Liver (tissue), 9 donors: ENCODE data around the gene ABCC1. TPM values are rescaled to one million over a fixed set of nuclear protein-coding genes. Genes with fewer than 3 reads are reported as not detected.

ENCODE experiments used
- DNase-seq: peaks from one replicate; pipeline ENCODE4 v3.0.0-alpha.2; 2017; ENCODE audit warnings: low spot score
- H3K27ac ChIP-seq, 2 donors: one replicate each; pipeline ENCODE4 v1.7.0; 2013; ENCODE audit warnings: inconsistent platforms in 2 of 2, low read length in 2 of 2, control low read depth in 1 of 2, low read depth in 1 of 2, mild to moderate bottlenecking in 1 of 2
- H3K27me3 ChIP-seq, 4 donors: one replicate each; pipeline versions ENCODE4 v1.6.1 to v1.7.0; 2013; ENCODE audit warnings: low read length in 3 of 4, inconsistent platforms in 1 of 4, mild to moderate bottlenecking in 1 of 4, moderate library complexity in 1 of 4; ENCODE audit not compliant: control insufficient read depth in 4 of 4, insufficient read depth in 4 of 4
- H3K36me3 ChIP-seq, 4 donors: one replicate each; pipeline versions ENCODE4 v1.6.1 to v1.7.0; 2013; ENCODE audit warnings: low read length in 3 of 4, mild to moderate bottlenecking in 3 of 4, low read depth in 1 of 4, moderate library complexity in 1 of 4; ENCODE audit not compliant: control insufficient read depth in 4 of 4, insufficient read depth in 3 of 4
- H3K4me1 ChIP-seq, 4 donors: one replicate each; pipeline versions ENCODE4 v1.6.1 to v1.7.0; 2013; ENCODE audit warnings: low read length in 3 of 4, mild to moderate bottlenecking in 3 of 4, moderate library complexity in 1 of 4; ENCODE audit not compliant: control insufficient read depth in 4 of 4, insufficient read depth in 4 of 4
- H3K4me3 ChIP-seq, 3 donors: one replicate each; pipeline versions ENCODE4 v1.6.1 to v1.7.0; 2013; ENCODE audit warnings: low read length in 3 of 3, control low read depth in 1 of 3, low read depth in 1 of 3, mild to moderate bottlenecking in 1 of 3
- H3K9ac ChIP-seq, 2 donors: one replicate each; pipeline ENCODE4 v1.7.0; 2013; ENCODE audit warnings: low read length in 2 of 2, mild to moderate bottlenecking in 2 of 2, moderate library complexity in 2 of 2, control low read depth in 1 of 2, low read depth in 1 of 2
- H3K9me3 ChIP-seq, 4 donors: one replicate each; pipeline versions ENCODE4 v1.6.1 to v1.7.0; 2013; ENCODE audit warnings: low read length in 3 of 4; ENCODE audit not compliant: control insufficient read depth in 4 of 4
- EGR1 ChIP-seq, 2 donors: IDR thresholded peaks; 2 replicates each; pipeline ENCODE4 v1.6.1; 2016 to 2018; ENCODE audit warnings: antibody characterized with exemption in 2 of 2, low read depth in 2 of 2
- FOXA1 ChIP-seq: IDR thresholded peaks from 2 replicates; pipeline ENCODE4 v1.6.1; 2016; ENCODE audit warnings: antibody characterized with exemption
- GABPA ChIP-seq, 2 donors: IDR thresholded peaks in 1 of 2; conservative IDR thresholded peaks in 1 of 2; 2 replicates each; pipeline ENCODE4 v1.6.1; 2016; ENCODE audit warnings: antibody characterized with exemption in 2 of 2, mild to moderate bottlenecking in 1 of 2, moderate library complexity in 1 of 2
- HNF4A ChIP-seq, 2 donors: conservative IDR thresholded peaks; 2 replicates each; pipeline ENCODE4 v1.6.1; 2016; ENCODE audit warnings: antibody characterized with exemption in 2 of 2, mild to moderate bottlenecking in 2 of 2
- HNF4G ChIP-seq: IDR thresholded peaks from 2 replicates; pipeline ENCODE4 v1.6.1; 2016; ENCODE audit warnings: antibody characterized with exemption
- JUND ChIP-seq, 2 donors: IDR thresholded peaks; 2 replicates each; pipeline ENCODE4 v1.6.1; 2016; ENCODE audit warnings: antibody characterized with exemption in 2 of 2
- MAX ChIP-seq: IDR thresholded peaks from 2 replicates; pipeline ENCODE4 v1.6.1; 2016; ENCODE audit warnings: antibody characterized with exemption
- NR2F2 ChIP-seq: IDR thresholded peaks from 2 replicates; pipeline ENCODE4 v1.6.1; 2016; ENCODE audit warnings: antibody characterized with exemption
- RAD21 ChIP-seq, 2 donors: IDR thresholded peaks; 2 replicates each; pipeline ENCODE4 v1.6.1; 2016; ENCODE audit warnings: antibody characterized with exemption in 2 of 2, mild to moderate bottlenecking in 2 of 2
- RXRA ChIP-seq, 2 donors: IDR thresholded peaks; 2 replicates each; pipeline ENCODE4 v1.6.1; 2017 to 2018; ENCODE audit warnings: antibody characterized with exemption in 2 of 2, mild to moderate bottlenecking in 1 of 2
- SP1 ChIP-seq: IDR thresholded peaks from 2 replicates; pipeline ENCODE4 v1.6.1; 2018; ENCODE audit warnings: antibody characterized with exemption, mild to moderate bottlenecking
- TAF1 ChIP-seq: conservative IDR thresholded peaks from 2 replicates; pipeline ENCODE4 v1.6.1; 2016; ENCODE audit warnings: antibody characterized with exemption, mild to moderate bottlenecking
- YY1 ChIP-seq: IDR thresholded peaks from 2 replicates; pipeline ENCODE4 v1.6.1; 2016; ENCODE audit warnings: antibody characterized with exemption, mild to moderate bottlenecking
- WGBS: extraction: QIAGEN DNeasy Blood & Tissue Kit; methylation state at CpG from one replicate; pipeline ENCODE4 v1.1.7; 2013; 5-methylcytosine and 5-hydroxymethylcytosine counted together
- polyA plus RNA-seq, 2 donors: library from polyadenylated mRNA; stranded (reverse) in 1 of 2; unstranded in 1 of 2; fragments of 200-250 nt in 1 of 2; fragments of >200 nt in 1 of 2; fragmentation: Nextera tagmentation in 1 of 2; extraction: Ambion mirVana in 1 of 2; gene quantifications; one replicate each; pipeline versions ENCODE4 v1.2.1 to v1.2.3, GENCODE V29; 2013 to 2015
- total RNA-seq, 2 donors: library from RNA; depleted of rRNA; stranded (reverse); fragments of >200 nt; gene quantifications; one replicate each; pipeline ENCODE4 v1.2.3, GENCODE V29; 2014
- TF ChIP-seq, protein P1 (sequence below): IDR thresholded peaks from 2 replicates; pipeline ENCODE4 v1.6.1; 2016; ENCODE audit warnings: antibody characterized with exemption, mild to moderate bottlenecking
- TF ChIP-seq, protein P2 (sequence below): IDR thresholded peaks from 2 replicates; pipeline ENCODE4 v1.6.1; 2016; ENCODE audit warnings: antibody characterized with exemption
- TF ChIP-seq, protein P3 (sequence below): IDR thresholded peaks from 2 replicates; pipeline ENCODE4 v1.6.1; 2016; ENCODE audit warnings: antibody characterized with exemption
- TF ChIP-seq, protein P4 (sequence below): fragments of 150-350 bp; IDR thresholded peaks from 2 replicates; pipeline ENCODE4 v1.5.1; 2017; ENCODE audit warnings: improper control_type of control experiment, low read depth, low read length; ENCODE audit not compliant: missing input control
- donor health status: healthy.
- donor health status: healthy.
- donor health status: healthy.
- donor health status: healthy.
- donor health status: healthy.

The ABCC1 gene
- total and polyA plus RNA-seq, 4 donors, result 0.85 to 7.7 (median 4.2) TPM

DNA sequence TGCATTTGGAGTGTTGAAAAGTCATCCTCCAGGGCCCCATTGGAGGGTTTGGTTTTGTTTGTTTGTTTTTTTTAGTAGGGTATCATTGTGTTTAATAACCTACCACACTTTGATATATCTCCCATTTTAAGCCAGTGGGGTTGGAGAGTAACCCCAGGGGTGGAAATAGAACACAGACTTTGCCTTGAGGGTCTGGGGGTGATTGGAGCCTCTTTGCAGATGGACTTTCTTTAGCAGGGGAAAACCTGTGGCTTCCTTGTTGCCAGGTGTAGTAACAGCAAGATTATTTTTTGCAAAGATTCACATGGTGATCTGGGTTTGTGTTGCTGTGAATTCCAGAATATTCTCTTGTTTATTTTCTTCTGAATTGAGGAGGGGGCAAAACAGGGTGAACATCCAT is 1.5 kb downstream of the ABCC1 start:
- no peak for TF ChIP-seq NR2F2
- TF ChIP-seq HNF4A (conservative IDR thresholded peaks at IDR 0.05), result no peak
- no peak for TF ChIP-seq HNF4G
- TF ChIP-seq EGR1 (IDR thresholded peaks at IDR 0.05; ENCODE audit: low read depth in 2 of 2), result no peak
- TF ChIP-seq, protein P1, sequence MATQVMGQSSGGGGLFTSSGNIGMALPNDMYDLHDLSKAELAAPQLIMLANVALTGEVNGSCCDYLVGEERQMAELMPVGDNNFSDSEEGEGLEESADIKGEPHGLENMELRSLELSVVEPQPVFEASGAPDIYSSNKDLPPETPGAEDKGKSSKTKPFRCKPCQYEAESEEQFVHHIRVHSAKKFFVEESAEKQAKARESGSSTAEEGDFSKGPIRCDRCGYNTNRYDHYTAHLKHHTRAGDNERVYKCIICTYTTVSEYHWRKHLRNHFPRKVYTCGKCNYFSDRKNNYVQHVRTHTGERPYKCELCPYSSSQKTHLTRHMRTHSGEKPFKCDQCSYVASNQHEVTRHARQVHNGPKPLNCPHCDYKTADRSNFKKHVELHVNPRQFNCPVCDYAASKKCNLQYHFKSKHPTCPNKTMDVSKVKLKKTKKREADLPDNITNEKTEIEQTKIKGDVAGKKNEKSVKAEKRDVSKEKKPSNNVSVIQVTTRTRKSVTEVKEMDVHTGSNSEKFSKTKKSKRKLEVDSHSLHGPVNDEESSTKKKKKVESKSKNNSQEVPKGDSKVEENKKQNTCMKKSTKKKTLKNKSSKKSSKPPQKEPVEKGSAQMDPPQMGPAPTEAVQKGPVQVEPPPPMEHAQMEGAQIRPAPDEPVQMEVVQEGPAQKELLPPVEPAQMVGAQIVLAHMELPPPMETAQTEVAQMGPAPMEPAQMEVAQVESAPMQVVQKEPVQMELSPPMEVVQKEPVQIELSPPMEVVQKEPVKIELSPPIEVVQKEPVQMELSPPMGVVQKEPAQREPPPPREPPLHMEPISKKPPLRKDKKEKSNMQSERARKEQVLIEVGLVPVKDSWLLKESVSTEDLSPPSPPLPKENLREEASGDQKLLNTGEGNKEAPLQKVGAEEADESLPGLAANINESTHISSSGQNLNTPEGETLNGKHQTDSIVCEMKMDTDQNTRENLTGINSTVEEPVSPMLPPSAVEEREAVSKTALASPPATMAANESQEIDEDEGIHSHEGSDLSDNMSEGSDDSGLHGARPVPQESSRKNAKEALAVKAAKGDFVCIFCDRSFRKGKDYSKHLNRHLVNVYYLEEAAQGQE, result no peak
- TF ChIP-seq, protein P2, sequence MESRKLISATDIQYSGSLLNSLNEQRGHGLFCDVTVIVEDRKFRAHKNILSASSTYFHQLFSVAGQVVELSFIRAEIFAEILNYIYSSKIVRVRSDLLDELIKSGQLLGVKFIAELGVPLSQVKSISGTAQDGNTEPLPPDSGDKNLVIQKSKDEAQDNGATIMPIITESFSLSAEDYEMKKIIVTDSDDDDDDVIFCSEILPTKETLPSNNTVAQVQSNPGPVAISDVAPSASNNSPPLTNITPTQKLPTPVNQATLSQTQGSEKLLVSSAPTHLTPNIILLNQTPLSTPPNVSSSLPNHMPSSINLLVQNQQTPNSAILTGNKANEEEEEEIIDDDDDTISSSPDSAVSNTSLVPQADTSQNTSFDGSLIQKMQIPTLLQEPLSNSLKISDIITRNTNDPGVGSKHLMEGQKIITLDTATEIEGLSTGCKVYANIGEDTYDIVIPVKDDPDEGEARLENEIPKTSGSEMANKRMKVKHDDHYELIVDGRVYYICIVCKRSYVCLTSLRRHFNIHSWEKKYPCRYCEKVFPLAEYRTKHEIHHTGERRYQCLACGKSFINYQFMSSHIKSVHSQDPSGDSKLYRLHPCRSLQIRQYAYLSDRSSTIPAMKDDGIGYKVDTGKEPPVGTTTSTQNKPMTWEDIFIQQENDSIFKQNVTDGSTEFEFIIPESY, result no peak
- no peak for TF ChIP-seq JUND (IDR thresholded peaks at IDR 0.05)
- no peak for TF ChIP-seq MAX
- TF ChIP-seq, protein P3, sequence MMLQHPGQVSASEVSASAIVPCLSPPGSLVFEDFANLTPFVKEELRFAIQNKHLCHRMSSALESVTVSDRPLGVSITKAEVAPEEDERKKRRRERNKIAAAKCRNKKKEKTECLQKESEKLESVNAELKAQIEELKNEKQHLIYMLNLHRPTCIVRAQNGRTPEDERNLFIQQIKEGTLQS, result no peak
- no peak for TF ChIP-seq RXRA (IDR thresholded peaks at IDR 0.05)
- TF ChIP-seq FOXA1, result no peak
- Histone ChIP-seq H3K9me3 (no peaks in the 10 kb centered on the region), H3K9ac (peak overlapping the region; percentile 5 to 21), H3K4me3 (peak overlapping the region in 1 of 3 donors; percentile 71), H3K27me3 (peaks cover 0 to 7% (median 2%) of the 10 kb centered on the region in 4 donors), H3K36me3 (no peaks in the 10 kb centered on the region), H3K27ac (no peak overlapping the region), H3K4me1 (peaks cover 0 to 4% (median 2%) of the 10 kb centered on the region in 4 donors)
- no peak for DNase-seq

DNA sequence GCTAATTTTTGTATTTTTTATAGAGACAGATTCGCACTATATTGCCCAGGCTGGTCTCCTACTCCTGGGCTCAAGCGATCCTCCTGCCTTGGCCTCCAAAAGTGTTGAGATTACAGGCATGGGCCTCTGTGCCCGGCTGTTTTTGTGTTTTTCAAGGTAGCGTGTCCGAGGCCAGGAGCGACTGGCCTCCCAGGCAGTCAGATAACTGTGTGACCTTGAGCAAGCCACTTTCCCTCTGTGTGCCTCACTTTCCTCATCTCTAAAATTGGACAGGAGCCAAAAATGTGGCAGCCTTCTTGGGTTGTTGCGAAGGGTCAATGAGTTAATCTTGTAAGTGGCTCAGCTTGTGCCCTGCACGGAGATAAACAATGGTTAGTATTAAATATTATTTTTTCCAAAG is 2.4 kb downstream of the ABCC1 start:
- TF ChIP-seq YY1, result no peak
- no peak for TF ChIP-seq RXRA (IDR thresholded peaks at IDR 0.05)
- no peak for TF ChIP-seq RAD21 (IDR thresholded peaks at IDR 0.05)
- TF ChIP-seq, protein P2, result no peak
- TF ChIP-seq MAX, result no peak
- TF ChIP-seq, protein P1, result no peak
- TF ChIP-seq EGR1 (IDR thresholded peaks at IDR 0.05; ENCODE audit: low read depth in 2 of 2), result no peak
- no peak for TF ChIP-seq TAF1
- TF ChIP-seq NR2F2, result no peak
- no peak for TF ChIP-seq GABPA (IDR thresholded peaks at IDR 0.05 in 1 of 2, conservative IDR thresholded peaks at IDR 0.05 in 1 of 2)
- TF ChIP-seq, protein P4, sequence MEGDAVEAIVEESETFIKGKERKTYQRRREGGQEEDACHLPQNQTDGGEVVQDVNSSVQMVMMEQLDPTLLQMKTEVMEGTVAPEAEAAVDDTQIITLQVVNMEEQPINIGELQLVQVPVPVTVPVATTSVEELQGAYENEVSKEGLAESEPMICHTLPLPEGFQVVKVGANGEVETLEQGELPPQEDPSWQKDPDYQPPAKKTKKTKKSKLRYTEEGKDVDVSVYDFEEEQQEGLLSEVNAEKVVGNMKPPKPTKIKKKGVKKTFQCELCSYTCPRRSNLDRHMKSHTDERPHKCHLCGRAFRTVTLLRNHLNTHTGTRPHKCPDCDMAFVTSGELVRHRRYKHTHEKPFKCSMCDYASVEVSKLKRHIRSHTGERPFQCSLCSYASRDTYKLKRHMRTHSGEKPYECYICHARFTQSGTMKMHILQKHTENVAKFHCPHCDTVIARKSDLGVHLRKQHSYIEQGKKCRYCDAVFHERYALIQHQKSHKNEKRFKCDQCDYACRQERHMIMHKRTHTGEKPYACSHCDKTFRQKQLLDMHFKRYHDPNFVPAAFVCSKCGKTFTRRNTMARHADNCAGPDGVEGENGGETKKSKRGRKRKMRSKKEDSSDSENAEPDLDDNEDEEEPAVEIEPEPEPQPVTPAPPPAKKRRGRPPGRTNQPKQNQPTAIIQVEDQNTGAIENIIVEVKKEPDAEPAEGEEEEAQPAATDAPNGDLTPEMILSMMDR, result no peak
- TF ChIP-seq SP1, result no peak
- Histone ChIP-seq H3K27ac (no peak overlapping the region), H3K36me3 (no peaks in the 10 kb centered on the region), H3K9ac (no peak overlapping the region), H3K9me3 (no peaks in the 10 kb centered on the region), H3K4me3 (no peak overlapping the region), H3K4me1 (peaks cover 0 to 4% (median 2%) of the 10 kb centered on the region in 4 donors), H3K27me3 (peaks cover 0 to 7% (median 2%) of the 10 kb centered on the region in 4 donors)
- 79% methylated on average over 8 of the region's 8 CpGs for WGBS
- no peak for DNase-seq
